Natural killer cell treated with Interleukin-12 subunit alpha and Interleukin-12 subunit beta and Interleukin-15 and Interleukin-18, amount 100 ng/mL, for 72 hours (primary cell): Measurements from ENCODE around the gene MCUB. TPM values are rescaled to one million over a fixed set of nuclear protein-coding genes. Genes with fewer than 3 reads are reported as not detected.
"Not testable (repeated sequence)": the region's sequence is repeated elsewhere in the genome, so short reads cannot be mapped to it uniquely, and the experiment has no call there.

Experiments used
- ATAC-seq, 2 donors: fragments of 150-1000 bp; cut with Tn5 transposase in 1 of 2; sonication (Bioruptor Pico), chemical (Tn5 transposase) in 1 of 2; 2 replicates each; pipeline ENCODE4 v1.10.0; 2021
- DNase-seq: peaks from one replicate; pipeline ENCODE4 v3.0.0; 2022; ENCODE audit warnings: low spot score
- H3K27ac Mint-ChIP-seq, 2 donors: 1 replicate in 1 of 2; 2 replicates in 1 of 2; pipeline ENCODE4 v1.8.0; 2022; ENCODE audit warnings: mixed read lengths in 2 of 2, mild to moderate bottlenecking in 1 of 2, moderate library complexity in 1 of 2
- H3K27me3 Mint-ChIP-seq, 2 donors: 1 replicate in 1 of 2; 2 replicates in 1 of 2; pipeline ENCODE4 v1.8.0; 2022; ENCODE audit warnings: mixed read lengths in 2 of 2
- H3K36me3 Mint-ChIP-seq: one replicate; pipeline ENCODE4 v1.8.0; 2022; ENCODE audit warnings: mixed read lengths
- H3K4me1 Mint-ChIP-seq, 2 donors: 1 replicate in 1 of 2; 2 replicates in 1 of 2; pipeline ENCODE4 v1.8.0; 2022; ENCODE audit warnings: low read depth in 2 of 2, mixed read lengths in 2 of 2, mild to moderate bottlenecking in 1 of 2
- H3K4me3 Mint-ChIP-seq: one replicate; pipeline ENCODE4 v1.8.0; 2022; ENCODE audit warnings: mixed read lengths
- H3K9me3 Mint-ChIP-seq: 2 replicates; pipeline ENCODE4 v1.8.0; 2022; ENCODE audit warnings: mixed read lengths
- total RNA-seq, 2 donors: library from RNA; stranded (reverse); gene quantifications; one replicate each; pipeline ENCODE4 v1.2.3, GENCODE V29; 2022

MCUB gene
- total RNA-seq, 2 donors from 2014 or later, result 13.0 to 21.8 TPM

DNA sequence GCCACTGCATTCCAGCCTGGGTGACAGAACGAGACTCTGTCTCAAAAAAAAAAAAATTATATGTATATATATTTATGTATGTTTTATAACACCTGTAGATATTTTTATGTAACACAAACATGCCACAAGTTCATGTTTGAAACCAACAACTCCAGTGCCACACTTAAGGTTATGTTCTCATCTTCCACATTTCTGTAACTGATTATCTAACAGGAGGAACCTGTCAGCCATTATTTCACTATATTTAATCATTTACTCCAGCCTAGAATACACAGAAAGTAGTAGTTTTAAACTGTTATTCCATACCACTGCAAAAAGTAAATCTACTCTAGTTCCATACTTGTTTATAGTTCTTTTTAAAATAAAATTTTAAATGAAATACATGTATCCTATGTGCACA is 32.3 kb downstream of the MCUB start:
- H3K27ac Mint-ChIP-seq, result no peak overlapping the region
- H3K27me3 Mint-ChIP-seq, result no peaks in the 10 kb centered on the region
- no peak for DNase-seq
- H3K9me3 Mint-ChIP-seq, result no peaks in the 10 kb centered on the region
- no peaks in the 10 kb centered on the region for H3K36me3 Mint-ChIP-seq
- no peak for ATAC-seq
- H3K4me1 Mint-ChIP-seq, result peaks cover 0 to 8% of the 10 kb centered on the region in 2 donors
- H3K4me3 Mint-ChIP-seq, result no peak overlapping the region

GRCh38 chr4:109595123-109595522 is 35.1 kb downstream of the MCUB start:
- not testable (repeated sequence) for H3K36me3 Mint-ChIP-seq, DNase-seq, H3K27me3 Mint-ChIP-seq, H3K27ac Mint-ChIP-seq, H3K9me3 Mint-ChIP-seq, ATAC-seq, H3K4me1 Mint-ChIP-seq, H3K4me3 Mint-ChIP-seq

GRCh38 chr4:109596420-109597085 is 36.5 kb downstream of the MCUB start:
- not testable (repeated sequence) for H3K4me1 Mint-ChIP-seq, ATAC-seq, H3K4me3 Mint-ChIP-seq, H3K9me3 Mint-ChIP-seq, H3K27ac Mint-ChIP-seq, H3K27me3 Mint-ChIP-seq, H3K36me3 Mint-ChIP-seq, DNase-seq

DNA sequence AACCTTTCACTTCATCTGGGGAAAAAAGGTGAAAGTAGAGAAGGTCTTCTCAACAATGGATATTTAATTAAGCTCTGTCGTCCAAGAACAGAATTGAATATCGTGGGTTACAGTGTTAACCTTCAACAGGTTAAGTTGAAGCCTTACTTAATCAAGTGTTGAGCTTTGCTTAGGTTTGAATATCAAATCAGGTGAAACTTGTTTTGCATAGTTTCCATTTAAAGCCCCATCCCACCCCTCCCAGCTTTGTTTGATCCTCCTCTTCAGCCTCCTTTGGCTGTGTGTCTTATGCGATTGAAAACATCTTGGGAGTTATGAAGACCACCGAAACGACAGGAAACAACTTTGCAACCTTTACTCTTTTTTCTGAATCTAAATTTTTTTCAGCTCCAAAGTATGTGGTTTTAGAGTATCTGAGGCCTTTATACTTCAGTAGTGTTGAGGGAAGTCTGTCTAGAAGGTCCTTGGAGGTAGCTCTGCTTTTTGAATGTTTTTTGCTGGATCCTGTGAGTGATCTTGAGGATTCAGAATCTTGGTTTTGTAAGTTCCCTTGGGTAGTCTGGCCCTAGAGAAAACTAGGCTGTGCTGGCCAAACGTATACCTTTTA is 39.1 kb downstream of the MCUB start:
- no peak overlapping the region for H3K4me3 Mint-ChIP-seq
- no peaks in the 10 kb centered on the region for H3K36me3 Mint-ChIP-seq
- no peaks in the 10 kb centered on the region for H3K27me3 Mint-ChIP-seq
- H3K4me1 Mint-ChIP-seq, result peaks cover 7 to 10% of the 10 kb centered on the region in 2 donors
- no peak overlapping the region for H3K27ac Mint-ChIP-seq
- DNase-seq, result no peak
- no peaks in the 10 kb centered on the region for H3K9me3 Mint-ChIP-seq
- no peak for ATAC-seq

- peaks cover 3% of the 10 kb centered on the region for H3K9me3 Mint-ChIP-seq
- peaks cover 7 to 10% of the 10 kb centered on the region in 2 donors for H3K4me1 Mint-ChIP-seq
- no peak for ATAC-seq
- no peaks in the 10 kb centered on the region for H3K27me3 Mint-ChIP-seq
- no peaks in the 10 kb centered on the region for H3K36me3 Mint-ChIP-seq
- DNase-seq, result no peak
- H3K27ac Mint-ChIP-seq, result no peak overlapping the region
- no peak overlapping the region for H3K4me3 Mint-ChIP-seq
Measured at GRCh38 chr4:109600431-109600830, 40.4 kb downstream of the MCUB start.

DNA sequence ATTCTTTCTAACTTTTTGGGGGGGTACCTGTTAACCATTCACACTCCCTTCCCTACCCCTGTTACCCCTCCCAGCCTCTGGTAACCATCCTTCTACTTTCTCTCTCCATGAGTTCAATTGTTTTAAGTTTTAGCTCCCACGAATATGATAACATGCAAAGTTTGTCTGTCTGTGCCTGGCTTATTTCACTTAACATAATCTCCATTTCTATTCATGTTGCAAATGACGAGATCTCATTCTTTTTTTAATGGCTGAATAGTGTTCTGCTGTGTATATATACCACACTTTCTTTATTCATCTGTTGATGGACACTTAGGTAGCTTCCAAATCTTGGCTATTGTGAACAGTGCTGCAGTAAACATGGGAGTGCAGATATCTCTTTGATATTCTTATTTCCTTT is 41.3 kb downstream of the MCUB start:
- H3K9me3 Mint-ChIP-seq, result peaks cover 3% of the 10 kb centered on the region
- H3K27me3 Mint-ChIP-seq, result no peaks in the 10 kb centered on the region
- peaks cover 9 to 10% of the 10 kb centered on the region in 2 donors for H3K4me1 Mint-ChIP-seq
- no peak for ATAC-seq
- no peak for DNase-seq
- no peak overlapping the region for H3K27ac Mint-ChIP-seq
- H3K36me3 Mint-ChIP-seq, result peaks cover 3% of the 10 kb centered on the region
- no peak overlapping the region for H3K4me3 Mint-ChIP-seq

DNA sequence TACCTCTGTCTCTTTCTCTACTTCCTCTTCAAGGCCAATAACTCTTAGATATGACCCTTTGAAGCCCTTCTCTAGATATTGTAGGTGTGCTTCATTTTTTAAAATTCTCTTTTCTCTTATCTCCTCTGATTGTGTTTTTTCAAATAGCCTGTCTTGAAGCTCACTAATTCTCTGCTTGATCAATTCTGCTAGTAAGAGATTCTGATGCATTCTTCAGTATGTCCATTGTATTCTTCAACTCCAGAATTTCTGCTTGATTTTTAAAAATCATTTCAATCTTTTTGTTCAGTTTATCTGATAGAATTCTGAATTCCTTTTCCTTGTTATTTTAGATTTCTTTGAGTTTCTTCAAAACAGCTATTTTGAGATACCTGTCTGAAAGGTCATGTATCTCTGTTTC is 47.9 kb downstream of the MCUB start:
- Mint-ChIP-seq H3K4me1 (peaks cover 5 to 7% of the 10 kb centered on the region in 2 donors), H3K4me3 (no peak overlapping the region), H3K27ac (no peak overlapping the region), H3K9me3 (peaks cover 11% of the 10 kb centered on the region), H3K36me3 (peaks cover 20% of the 10 kb centered on the region), H3K27me3 (no peaks in the 10 kb centered on the region)
- DNase-seq, result no peak
- ATAC-seq, result no peak

GRCh38 chr4:109608879-109609278 is 48.8 kb downstream of the MCUB start:
- no peak overlapping the region for H3K27ac Mint-ChIP-seq
- no peaks in the 10 kb centered on the region for H3K27me3 Mint-ChIP-seq
- DNase-seq (no peak), ATAC-seq (no peak)
- H3K4me3 Mint-ChIP-seq, result no peak overlapping the region
- peaks cover 20% of the 10 kb centered on the region for H3K36me3 Mint-ChIP-seq
- H3K4me1 Mint-ChIP-seq, result peaks cover 5 to 7% of the 10 kb centered on the region in 2 donors
- H3K9me3 Mint-ChIP-seq, result peaks cover 11% of the 10 kb centered on the region

GRCh38 chr4:109609431-109609830 is 49.4 kb downstream of the MCUB start:
- H3K36me3 Mint-ChIP-seq, result peaks cover 20% of the 10 kb centered on the region
- H3K4me1 Mint-ChIP-seq, result peaks cover 5 to 7% of the 10 kb centered on the region in 2 donors
- no peak overlapping the region for H3K4me3 Mint-ChIP-seq
- no peaks in the 10 kb centered on the region for H3K27me3 Mint-ChIP-seq
- H3K27ac Mint-ChIP-seq, result no peak overlapping the region
- H3K9me3 Mint-ChIP-seq, result peaks cover 11% of the 10 kb centered on the region
- ATAC-seq (no peak), DNase-seq (no peak)

GRCh38 chr4:109610489-109610888 is 50.4 kb downstream of the MCUB start:
- Mint-ChIP-seq H3K27ac (no peak overlapping the region), H3K4me3 (no peak overlapping the region), H3K4me1 (peaks cover 5 to 7% of the 10 kb centered on the region in 2 donors), H3K9me3 (peaks cover 8% of the 10 kb centered on the region), H3K27me3 (no peaks in the 10 kb centered on the region), H3K36me3 (peaks cover 20% of the 10 kb centered on the region)
- DNase-seq, result no peak
- ATAC-seq, result no peak

DNA sequence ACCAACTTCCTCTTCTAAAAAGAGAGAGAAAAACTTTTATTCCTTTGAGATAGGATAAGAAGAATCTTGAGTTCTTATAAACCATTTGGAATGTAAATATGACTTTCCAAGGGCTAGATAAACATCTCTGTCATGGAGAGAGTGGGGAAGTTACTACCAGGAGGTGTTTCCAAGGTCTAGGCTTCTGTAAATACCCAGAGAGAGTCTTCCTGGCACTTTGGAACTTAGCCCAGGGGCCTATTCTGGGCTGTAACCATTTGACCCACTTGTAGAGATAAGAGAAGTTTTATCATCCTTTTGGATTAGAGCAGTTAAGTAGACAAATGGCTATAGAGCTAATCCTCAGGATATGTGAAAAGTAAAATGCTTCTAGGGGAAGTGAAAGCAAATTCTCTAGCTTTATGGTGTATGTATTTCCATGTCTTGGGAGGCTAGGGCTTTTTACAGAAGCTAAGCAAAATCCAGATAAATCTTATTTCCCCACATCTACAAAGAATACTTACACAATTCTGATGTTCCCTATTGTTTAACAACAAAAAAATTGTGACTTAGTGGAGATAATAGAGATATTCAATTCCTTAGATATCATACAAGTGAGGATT is 51.1 kb downstream of the MCUB start:
- peaks cover 8% of the 10 kb centered on the region for H3K9me3 Mint-ChIP-seq
- DNase-seq (no peak), ATAC-seq (no peak)
- no peak overlapping the region for H3K27ac Mint-ChIP-seq
- peaks cover 4 to 7% of the 10 kb centered on the region in 2 donors for H3K4me1 Mint-ChIP-seq
- peaks cover 19% of the 10 kb centered on the region for H3K36me3 Mint-ChIP-seq
- H3K4me3 Mint-ChIP-seq, result no peak overlapping the region
- H3K27me3 Mint-ChIP-seq, result no peaks in the 10 kb centered on the region

DNA sequence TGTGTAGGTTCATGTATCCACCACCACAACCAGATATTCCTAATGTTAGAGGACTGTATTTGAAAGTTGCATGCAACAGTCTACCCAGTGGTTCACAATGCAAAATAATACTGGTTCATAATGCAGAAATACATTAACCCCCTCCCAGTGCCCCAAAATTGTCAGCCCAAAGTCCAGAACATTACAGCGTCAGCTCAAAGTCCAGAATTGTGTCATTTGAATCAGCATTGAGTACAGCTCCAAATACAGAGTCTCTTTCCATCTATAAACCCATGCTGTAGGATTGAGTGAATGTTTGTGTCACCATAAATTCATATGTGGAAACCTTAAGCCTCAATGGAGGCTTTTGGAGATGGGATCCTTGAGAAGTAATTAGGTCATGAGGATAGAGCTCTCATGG is 54.0 kb downstream of the MCUB start:
- H3K36me3 Mint-ChIP-seq, result no peaks in the 10 kb centered on the region

DNA sequence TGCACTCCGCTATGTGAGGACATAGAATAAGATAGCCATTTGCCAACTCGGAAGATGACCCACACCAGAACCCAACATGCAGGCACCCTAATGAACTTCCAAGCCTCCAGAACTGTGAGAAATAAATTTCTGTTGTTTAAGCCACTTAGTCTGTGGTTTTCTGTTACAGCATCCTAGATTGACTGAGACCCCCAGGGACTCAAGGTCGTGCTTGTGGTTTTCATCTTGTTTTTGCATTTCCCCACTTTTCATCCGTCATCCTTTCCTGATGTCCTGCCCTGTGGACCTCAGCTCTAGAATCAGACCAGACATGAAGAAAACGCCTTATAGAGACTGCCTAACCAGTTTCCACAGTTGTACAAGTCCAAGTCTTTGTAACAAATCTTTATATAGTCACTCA is 54.4 kb downstream of the MCUB start:
- peaks cover 0 to 2% of the 10 kb centered on the region in 2 donors for H3K4me1 Mint-ChIP-seq
- no peaks in the 10 kb centered on the region for H3K36me3 Mint-ChIP-seq
- H3K4me3 Mint-ChIP-seq, result no peak overlapping the region
- ATAC-seq, result no peak
- no peaks in the 10 kb centered on the region for H3K9me3 Mint-ChIP-seq
- H3K27ac Mint-ChIP-seq, result no peak overlapping the region
- DNase-seq, result no peak
- no peaks in the 10 kb centered on the region for H3K27me3 Mint-ChIP-seq

More for the DNA sequence above, 54.0 kb downstream of the MCUB start:
- ATAC-seq (no peak), DNase-seq (no peak)
- Mint-ChIP-seq H3K9me3 (no peaks in the 10 kb centered on the region), H3K27me3 (no peaks in the 10 kb centered on the region), H3K4me3 (no peak overlapping the region), H3K4me1 (peaks cover 0 to 3% of the 10 kb centered on the region in 2 donors), H3K27ac (no peak overlapping the region)

DNA sequence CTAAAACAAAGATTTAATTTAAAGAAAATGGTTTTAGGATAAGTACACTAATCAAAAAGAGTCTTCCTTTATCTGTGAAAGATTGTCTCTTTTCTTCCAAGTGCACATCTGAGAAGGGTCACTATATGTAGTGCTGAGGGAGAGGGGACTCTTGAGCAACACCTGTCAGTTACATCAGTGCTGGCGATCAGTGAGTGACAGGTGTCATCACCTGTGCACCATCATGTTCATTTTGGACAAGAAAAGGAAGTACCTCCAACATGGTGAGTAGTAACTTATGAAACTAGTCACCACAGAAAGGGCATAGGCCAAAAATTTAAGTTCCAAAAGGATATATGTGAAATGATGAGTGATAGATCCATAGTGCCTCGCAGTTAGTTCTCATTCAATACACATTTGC is 55.7 kb downstream of the MCUB start:
- no peaks in the 10 kb centered on the region for H3K36me3 Mint-ChIP-seq
- peaks cover 0 to 2% of the 10 kb centered on the region in 2 donors for H3K4me1 Mint-ChIP-seq
- ATAC-seq (no peak), DNase-seq (no peak)
- no peaks in the 10 kb centered on the region for H3K9me3 Mint-ChIP-seq
- no peak overlapping the region for H3K4me3 Mint-ChIP-seq
- no peaks in the 10 kb centered on the region for H3K27me3 Mint-ChIP-seq
- no peak overlapping the region for H3K27ac Mint-ChIP-seq
